RWPE1 (cell line): ENCODE results near the gene MAP7D3.
"Not testable (repeated sequence)": the region's sequence is repeated elsewhere in the genome, so short reads cannot be mapped to it uniquely, and the experiment has no call there.

Source experiments
- CTCF ChIA-PET: fragments of 350-600 bp; sonication (Branson Sonifier 250); formaldehyde crosslinking; extraction: SDS; loops from one replicate; lab custom pipeline; 2021; lab: Yijun Ruan, JAX
- POLR2A ChIA-PET: fragments of 400-600 bp; formaldehyde crosslinking; extraction: SDS; loops from one replicate; lab custom pipeline; 2020; ENCODE audit warnings: antibody characterized with exemption; ENCODE audit not compliant: low non-redundant PET; lab: Yijun Ruan, JAX
- DNase-seq: peaks from one replicate; pipeline ENCODE4 v3.0.0; 2012; ENCODE audit warnings: low spot score
- H3K27ac ChIP-seq: fragments of 450-650 bp; 2 replicates; pipeline ENCODE4 v1.5.1; 2017
- TF ChIP-seq, protein P1 (sequence below): fragments of 450-650 bp; conservative IDR thresholded peaks from 2 replicates; pipeline ENCODE4 v1.5.1; 2017; ENCODE audit warnings: low read depth, mild to moderate bottlenecking

MAP7D3 gene

DNA sequence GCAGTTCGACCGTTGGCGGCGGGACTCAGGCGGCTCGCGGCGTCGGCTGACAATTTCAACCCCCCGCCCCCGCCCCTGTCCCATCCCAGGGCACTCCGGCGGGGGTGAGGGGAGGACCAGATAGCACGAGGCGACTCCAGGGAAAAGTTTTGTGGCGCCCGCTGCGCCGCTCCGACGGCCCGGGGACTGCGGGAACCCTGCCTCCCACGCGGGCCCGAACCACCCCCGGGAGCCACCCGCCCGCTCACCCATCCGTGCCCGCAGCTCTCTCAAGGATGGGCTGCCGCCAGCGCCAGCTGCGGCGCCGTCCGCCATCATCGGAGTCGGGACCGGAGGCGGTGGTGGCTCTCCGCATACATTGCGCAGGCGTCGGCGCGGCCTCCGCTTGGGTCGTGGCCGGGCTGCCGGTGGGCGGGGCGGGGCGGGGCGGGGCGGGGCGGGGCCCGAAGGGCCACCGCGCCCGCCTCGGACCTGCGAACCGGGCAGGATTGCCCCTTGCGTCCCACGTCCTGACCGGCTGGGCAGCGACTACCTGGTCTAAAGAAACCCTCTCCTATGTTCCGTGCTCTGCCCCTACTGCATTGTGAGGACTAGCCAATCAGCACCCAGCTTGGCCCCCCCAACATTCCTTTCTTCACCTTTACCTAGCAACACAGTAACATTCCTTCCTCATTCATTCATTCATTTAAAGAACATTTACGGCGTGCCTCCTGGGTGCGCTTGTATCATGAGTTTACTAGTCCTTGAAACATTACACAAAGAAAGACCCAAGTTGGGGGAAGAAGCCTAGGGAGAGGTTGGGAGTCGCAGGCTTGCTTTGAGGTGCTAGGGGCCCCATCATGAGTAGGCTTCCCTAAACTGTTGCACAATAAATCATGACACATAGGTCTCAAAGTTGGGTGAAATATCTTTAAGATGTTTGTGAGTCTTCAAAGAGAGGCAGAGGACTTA, at the start of gene MAP7D3:
TSS of gene MAP7D3 (minus strand) at position 360 of the 951 bp plus-strand sequence. CDS start at position 318, 42 bp downstream.
- POLR2A ChIA-PET = no interaction called here
- peak; percentile 69 for DNase-seq
- CTCF ChIA-PET = no interaction called here
- TF ChIP-seq, protein P1, sequence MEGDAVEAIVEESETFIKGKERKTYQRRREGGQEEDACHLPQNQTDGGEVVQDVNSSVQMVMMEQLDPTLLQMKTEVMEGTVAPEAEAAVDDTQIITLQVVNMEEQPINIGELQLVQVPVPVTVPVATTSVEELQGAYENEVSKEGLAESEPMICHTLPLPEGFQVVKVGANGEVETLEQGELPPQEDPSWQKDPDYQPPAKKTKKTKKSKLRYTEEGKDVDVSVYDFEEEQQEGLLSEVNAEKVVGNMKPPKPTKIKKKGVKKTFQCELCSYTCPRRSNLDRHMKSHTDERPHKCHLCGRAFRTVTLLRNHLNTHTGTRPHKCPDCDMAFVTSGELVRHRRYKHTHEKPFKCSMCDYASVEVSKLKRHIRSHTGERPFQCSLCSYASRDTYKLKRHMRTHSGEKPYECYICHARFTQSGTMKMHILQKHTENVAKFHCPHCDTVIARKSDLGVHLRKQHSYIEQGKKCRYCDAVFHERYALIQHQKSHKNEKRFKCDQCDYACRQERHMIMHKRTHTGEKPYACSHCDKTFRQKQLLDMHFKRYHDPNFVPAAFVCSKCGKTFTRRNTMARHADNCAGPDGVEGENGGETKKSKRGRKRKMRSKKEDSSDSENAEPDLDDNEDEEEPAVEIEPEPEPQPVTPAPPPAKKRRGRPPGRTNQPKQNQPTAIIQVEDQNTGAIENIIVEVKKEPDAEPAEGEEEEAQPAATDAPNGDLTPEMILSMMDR = no peak
- H3K27ac ChIP-seq = peak within 1 kb of the TSS; percentile 74

DNA sequence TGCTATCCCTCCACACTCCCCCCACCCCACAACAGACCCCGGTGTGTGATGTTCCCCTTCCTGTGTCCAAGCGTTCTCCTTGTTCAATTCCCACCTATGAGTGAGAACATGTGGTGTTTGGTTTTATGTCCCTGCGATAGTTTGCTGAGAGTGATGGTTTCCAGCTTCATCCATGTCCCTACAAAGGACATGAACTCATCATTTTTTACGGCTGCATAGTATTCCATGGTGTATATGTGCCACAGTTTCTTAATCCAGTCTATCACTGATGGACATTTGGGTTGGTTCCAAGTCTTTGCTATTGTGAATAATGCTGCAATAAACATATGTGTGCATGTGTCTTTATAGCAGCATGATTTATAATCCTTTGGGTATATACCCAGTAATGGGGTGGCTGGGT, 49.5 kb upstream of the MAP7D3 start, which contains the start of gene ADGRG4:
TSS of gene ADGRG4 (plus strand) at position 243 of the 400 bp plus-strand sequence. CDS start 7,815 bp downstream, outside the sequence.
- CTCF ChIA-PET, DNase-seq, POLR2A ChIA-PET, H3K27ac ChIP-seq: not testable (repeated sequence)

DNA sequence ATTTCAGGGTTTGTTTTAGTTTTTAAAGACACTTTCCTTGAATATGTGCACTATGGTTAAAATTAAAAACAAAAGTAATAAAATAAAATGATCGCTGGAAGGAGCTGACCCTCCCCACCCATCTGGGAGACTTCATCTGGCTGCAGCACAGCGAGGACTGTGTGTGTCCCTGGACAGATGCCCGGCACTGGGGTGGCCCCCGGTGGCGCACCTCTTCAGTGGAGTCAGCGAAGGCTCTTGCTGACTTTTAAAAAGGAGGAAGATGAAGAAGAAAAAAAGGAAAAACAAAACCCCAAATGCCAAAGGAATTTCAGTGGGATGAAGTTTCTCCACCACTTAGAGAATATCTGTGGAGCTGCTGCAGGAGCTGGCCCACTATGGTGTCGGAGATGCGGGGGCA, 44.2 kb upstream of the MAP7D3 start:
- no peak overlapping the region for H3K27ac ChIP-seq
- TF ChIP-seq, protein P1 = no peak
- DNase-seq = no peak
- ChIA-PET CTCF (interaction anchor here (0.6 kb wide), 1 partner anchor 198 kb away, joined by 3 read pairs; no protein-coding TSS in a partner anchor), POLR2A (no interaction called here)

- ChIA-PET POLR2A (no interaction called here), CTCF (no interaction called here)
- H3K27ac ChIP-seq = no peak overlapping the region
- TF ChIP-seq, protein P1 = no peak
- no peak for DNase-seq
These were observed 41.5 kb upstream of the MAP7D3 start for GRCh38 chrX:136292656-136293055.

GRCh38 chrX:136291824-136292223, 40.6 kb upstream of the MAP7D3 start:
- CTCF ChIA-PET = no interaction called here
- TF ChIP-seq, protein P1 = no peak
- peak; percentile 19 for DNase-seq
- H3K27ac ChIP-seq = peak overlapping the region; percentile 51
- POLR2A ChIA-PET = no interaction called here

DNA sequence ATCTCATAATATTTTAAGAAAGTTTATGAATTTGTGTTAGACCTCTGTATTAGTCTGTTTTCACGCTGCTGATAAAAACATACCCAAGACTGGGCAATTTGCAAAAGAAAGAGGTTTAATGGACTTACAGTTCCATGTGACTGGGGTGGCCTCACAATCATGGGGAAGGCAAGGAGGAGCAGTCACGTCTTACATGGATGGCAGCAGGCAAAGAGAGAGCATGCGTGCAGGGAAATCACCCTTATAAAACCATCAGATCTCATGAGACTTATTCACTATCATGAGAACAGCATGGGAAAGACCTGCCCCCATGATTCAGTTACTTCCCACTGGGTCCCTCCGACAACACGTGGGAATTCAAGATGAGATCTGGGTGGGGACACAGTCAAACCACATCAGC, 35.2 kb upstream of the MAP7D3 start:
- H3K27ac ChIP-seq, DNase-seq, CTCF ChIA-PET, POLR2A ChIA-PET: not testable (repeated sequence)

DNA sequence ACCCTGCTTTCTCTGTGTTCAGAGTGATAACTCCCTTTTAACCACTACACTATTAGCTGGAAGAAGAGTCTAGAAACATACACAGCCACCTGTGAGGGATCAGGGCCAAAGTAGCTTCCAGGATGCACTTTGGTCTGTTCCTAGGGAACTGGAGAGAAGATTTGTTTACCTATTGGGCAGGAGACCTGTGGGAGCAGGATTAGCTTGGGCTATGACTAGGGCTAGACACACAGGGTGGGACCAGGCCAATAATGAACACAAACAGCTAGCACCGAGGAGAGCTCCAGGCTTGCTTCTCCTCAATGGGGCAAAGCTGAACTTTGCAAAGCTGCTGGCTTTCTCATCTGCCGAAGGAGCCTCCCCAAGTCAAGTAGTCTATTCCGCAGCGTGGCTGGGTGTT, 24.4 kb upstream of the MAP7D3 start:
- no peak for DNase-seq
- ChIA-PET POLR2A (no interaction called here), CTCF (no interaction called here)
- TF ChIP-seq, protein P1 = no peak
- no peak overlapping the region for H3K27ac ChIP-seq
